ENCODE measurements around the gene NTRK3.

GRCh38 chr15:87827131-87827530 is 429.4 kb downstream of the NTRK3 start:
- no peak for TF ChIP-seq PKNOX1 (IDR thresholded peaks at IDR 0.05)
- no peak for TF ChIP-seq ZNF384 (IDR thresholded peaks at IDR 0.05)
- TF ChIP-seq SP1 (IDR thresholded peaks at IDR 0.05) = no peak
- TF ChIP-seq ARNT (IDR thresholded peaks at IDR 0.05) = no peak
- no peak for TF ChIP-seq LEF1 (IDR thresholded peaks at IDR 0.05; ENCODE audit: borderline replicate concordance)
- TF ChIP-seq SUZ12 (IDR thresholded peaks at IDR 0.05) = no peak
- TF ChIP-seq TARDBP (IDR thresholded peaks at IDR 0.05) = no peak
- TF ChIP-seq L3MBTL2 (conservative IDR thresholded peaks at IDR 0.05) = no peak

All from HEK293T (cell line).